GM21423 (cell line): ENCODE measurements around the gene CREB5.

Experiments
- ATAC-seq: cut with Tn5 transposase; IDR thresholded peaks from one replicate; pipeline ENCODE4 v1.9.1; 2021; ENCODE audit warnings: mild to moderate bottlenecking, moderate library complexity; ENCODE audit not compliant: unreplicated experiment

The CREB5 gene

GRCh38 chr7:28701731-28702130, 289.4 kb downstream of the CREB5 start:
- no peak for ATAC-seq

- no peak for ATAC-seq
These were observed 289.9 kb downstream of the CREB5 start for GRCh38 chr7:28702171-28702570.

- ATAC-seq, result no peak
These were observed 290.9 kb downstream of the CREB5 start for GRCh38 chr7:28703037-28703765.

GRCh38 chr7:28704706-28705105, 292.4 kb downstream of the CREB5 start:
- ATAC-seq, result no peak

GRCh38 chr7:28705350-28705749, 293.0 kb downstream of the CREB5 start:
- no peak for ATAC-seq

- no peak for ATAC-seq
These were observed 294.3 kb downstream of the CREB5 start for GRCh38 chr7:28706584-28706983.

GRCh38 chr7:28707291-28707690, 295.0 kb downstream of the CREB5 start:
- ATAC-seq, result no peak

GRCh38 chr7:28708033-28708951, 296.0 kb downstream of the CREB5 start:
- ATAC-seq, result no peak

- no peak for ATAC-seq
These were observed 297.4 kb downstream of the CREB5 start for GRCh38 chr7:28709748-28710147.

- ATAC-seq, result no peak
These were observed 298.8 kb downstream of the CREB5 start for GRCh38 chr7:28711114-28711513.

- ATAC-seq, result no peak
These were observed 302.3 kb downstream of the CREB5 start for GRCh38 chr7:28714459-28715120.

- ATAC-seq, result no peak
These were observed 305.2 kb downstream of the CREB5 start for GRCh38 chr7:28717445-28718054.

- ATAC-seq, result no peak
These were observed 305.8 kb downstream of the CREB5 start for GRCh38 chr7:28718055-28718481.

- no peak for ATAC-seq
These were observed 306.2 kb downstream of the CREB5 start for GRCh38 chr7:28718545-28718944.

GRCh38 chr7:28722684-28723083, 310.4 kb downstream of the CREB5 start:
- no peak for ATAC-seq

GRCh38 chr7:28723336-28723735, 311.0 kb downstream of the CREB5 start:
- no peak for ATAC-seq

- ATAC-seq, result no peak
These were observed 312.2 kb downstream of the CREB5 start for GRCh38 chr7:28724563-28724962.

- ATAC-seq, result no peak
These were observed 312.8 kb downstream of the CREB5 start for GRCh38 chr7:28725045-28725642.

- ATAC-seq, result no peak
These were observed 313.6 kb downstream of the CREB5 start for GRCh38 chr7:28725911-28726310.

GRCh38 chr7:28726555-28726954, 314.2 kb downstream of the CREB5 start:
- no peak for ATAC-seq

- ATAC-seq, result no peak
These were observed 317.0 kb downstream of the CREB5 start for GRCh38 chr7:28729281-28729680.
